Suprapubic skin (tissue), 3 donors: ENCODE results near the gene PRAMEF11.
"Not testable (repeated sequence)": the region's sequence is repeated elsewhere in the genome, so short reads cannot be mapped to it uniquely, and the experiment has no call there.

Source experiments
- CTCF ChIP-seq, 2 donors: fragments of 200-600 bp in 1 of 2; fragments of 450-650 bp in 1 of 2; sonication (generic) in 1 of 2; IDR thresholded peaks; one replicate each; pipeline ENCODE4 v1.5.1; 2016 to 2019; ENCODE audit warnings: antibody characterized with exemption in 2 of 2, mild to moderate bottlenecking in 1 of 2, moderate library complexity in 1 of 2
- EP300 ChIP-seq: sonication (generic); formaldehyde crosslinking; IDR thresholded peaks from one replicate; pipeline ENCODE4 v1.6.1; 2017; ENCODE audit warnings: antibody characterized with exemption
- POLR2A ChIP-seq, 2 donors: fragments of 450-650 bp; IDR thresholded peaks; one replicate each; pipeline ENCODE4 v1.6.1; 2017; ENCODE audit warnings: antibody characterized with exemption in 2 of 2, mild to moderate bottlenecking in 2 of 2, moderate library complexity in 2 of 2

- not testable (repeated sequence) for TF ChIP-seq EP300; POLR2A (IDR thresholded peaks at IDR 0.05); CTCF (IDR thresholded peaks at IDR 0.05)
Observed at GRCh38 chr1:12783783-12784182, 47.4 kb downstream of the PRAMEF11 start.
